GM18858 (cell line): ENCODE measurements around the gene REEP6.

Experiments
- ATAC-seq: cut with Tn5 transposase; IDR thresholded peaks from one replicate; pipeline ENCODE4 v1.9.1; 2021; ENCODE audit not compliant: unreplicated experiment

The REEP6 gene

DNA sequence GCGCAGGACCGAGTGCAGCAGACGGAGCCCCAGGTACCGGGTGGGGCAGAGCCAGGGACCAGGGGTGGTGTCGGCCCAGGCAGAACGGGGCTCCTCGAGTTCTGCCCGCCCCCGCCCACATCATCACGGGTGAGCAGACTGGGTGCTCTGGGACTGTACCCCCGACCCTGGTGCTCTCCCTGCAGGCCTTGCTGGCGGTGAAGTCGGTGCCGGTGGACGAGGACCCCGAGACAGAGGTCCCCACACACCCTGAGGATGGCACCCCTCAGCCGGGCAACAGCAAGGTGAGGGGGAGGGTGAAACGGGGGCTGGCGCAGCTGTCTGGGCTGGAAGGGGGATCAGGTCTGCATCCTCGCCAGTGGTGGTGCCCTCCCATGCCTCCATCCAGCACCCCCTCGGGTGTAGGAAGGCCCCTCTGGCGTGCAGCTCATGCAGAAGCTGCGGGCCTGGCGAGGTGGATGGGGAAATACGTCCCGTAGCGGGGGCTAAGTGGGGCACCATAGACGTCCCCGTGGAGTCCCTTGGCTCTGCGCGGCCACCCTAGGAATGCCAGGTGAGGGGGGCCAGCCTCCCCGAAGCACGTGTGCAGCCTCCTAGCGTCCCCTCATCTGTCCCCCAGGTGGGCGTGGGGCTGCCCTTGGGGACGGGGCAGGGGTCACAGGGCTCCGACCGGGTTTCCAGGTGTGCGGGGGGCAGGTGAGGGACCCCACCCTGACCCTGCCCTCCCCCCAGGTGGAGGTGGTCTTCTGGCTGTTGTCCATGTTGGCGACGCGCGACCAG lies 34.7 kb upstream of the REEP6 start:
- ATAC-seq: no peak

DNA sequence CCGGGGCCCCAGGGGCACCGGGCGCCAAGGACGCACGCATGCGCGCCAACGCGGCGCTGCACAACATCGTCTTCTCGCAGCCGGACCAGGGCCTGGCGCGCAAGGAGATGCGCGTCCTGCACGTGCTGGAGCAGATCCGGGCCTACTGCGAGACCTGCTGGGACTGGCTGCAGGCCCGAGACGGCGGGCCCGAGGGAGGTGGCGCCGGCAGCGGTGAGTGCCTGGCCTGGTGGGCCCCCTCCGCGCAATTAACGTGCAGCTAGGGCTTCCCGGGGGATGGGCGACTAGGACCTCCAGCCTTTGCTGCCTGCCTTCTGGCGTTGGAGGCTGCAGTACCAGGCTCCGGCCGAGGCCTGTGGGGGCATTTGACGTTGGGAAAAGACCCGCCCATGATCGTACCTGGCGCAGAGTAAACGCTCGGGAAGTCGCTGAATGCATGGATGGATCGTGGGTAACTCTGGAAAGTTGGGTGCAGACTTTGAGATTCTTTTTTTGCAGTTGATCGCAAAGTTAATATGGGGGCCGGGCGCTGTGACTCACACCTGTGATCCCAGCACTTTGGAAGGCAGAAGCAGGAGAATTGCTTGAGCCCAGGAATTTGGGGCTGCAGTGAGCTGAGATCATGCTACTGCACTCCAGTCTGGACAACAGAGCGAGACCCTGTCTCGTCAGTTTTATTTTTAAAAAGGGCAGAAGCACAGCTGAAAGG lies 33.8 kb upstream of the REEP6 start:
- ATAC-seq: no peak

DNA sequence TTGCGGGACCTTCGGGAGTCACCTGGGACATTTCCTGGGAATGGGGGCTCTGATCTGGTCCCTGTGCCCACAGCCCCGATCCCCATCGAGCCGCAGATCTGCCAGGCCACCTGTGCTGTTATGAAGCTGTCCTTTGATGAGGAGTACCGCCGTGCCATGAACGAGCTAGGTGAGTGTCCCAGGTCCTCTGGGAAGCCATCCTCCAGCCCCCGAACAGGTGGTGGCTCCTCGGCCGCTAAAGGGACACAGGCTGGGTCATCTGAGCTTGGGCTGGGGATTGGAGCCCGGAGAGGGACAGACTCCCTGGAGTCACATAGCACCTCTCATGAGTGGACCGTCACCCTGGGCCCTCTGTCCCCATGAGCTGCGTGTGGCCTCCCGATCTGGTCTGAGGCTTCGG lies 33.1 kb upstream of the REEP6 start:
- no peak for ATAC-seq

DNA sequence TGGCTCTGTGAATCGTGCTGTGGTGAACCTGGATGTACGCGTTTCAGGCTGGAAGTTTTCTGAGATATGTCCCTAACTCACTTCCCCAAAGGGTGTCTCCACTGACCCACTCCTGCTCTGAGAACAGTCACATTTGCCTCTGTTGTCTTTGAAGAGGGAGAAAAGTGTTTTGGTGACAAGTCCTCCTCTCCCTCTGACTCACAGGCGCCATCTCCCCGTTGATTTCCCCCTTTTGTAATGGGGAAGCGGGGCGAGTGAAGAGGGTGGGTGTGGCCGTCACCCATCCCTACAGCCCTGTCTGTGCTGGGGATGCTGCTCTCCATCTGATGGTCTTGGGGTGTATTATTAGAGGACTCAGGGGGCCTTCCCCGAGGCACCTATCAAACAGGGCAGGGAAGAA lies 31.5 kb upstream of the REEP6 start:
- ATAC-seq: no peak

DNA sequence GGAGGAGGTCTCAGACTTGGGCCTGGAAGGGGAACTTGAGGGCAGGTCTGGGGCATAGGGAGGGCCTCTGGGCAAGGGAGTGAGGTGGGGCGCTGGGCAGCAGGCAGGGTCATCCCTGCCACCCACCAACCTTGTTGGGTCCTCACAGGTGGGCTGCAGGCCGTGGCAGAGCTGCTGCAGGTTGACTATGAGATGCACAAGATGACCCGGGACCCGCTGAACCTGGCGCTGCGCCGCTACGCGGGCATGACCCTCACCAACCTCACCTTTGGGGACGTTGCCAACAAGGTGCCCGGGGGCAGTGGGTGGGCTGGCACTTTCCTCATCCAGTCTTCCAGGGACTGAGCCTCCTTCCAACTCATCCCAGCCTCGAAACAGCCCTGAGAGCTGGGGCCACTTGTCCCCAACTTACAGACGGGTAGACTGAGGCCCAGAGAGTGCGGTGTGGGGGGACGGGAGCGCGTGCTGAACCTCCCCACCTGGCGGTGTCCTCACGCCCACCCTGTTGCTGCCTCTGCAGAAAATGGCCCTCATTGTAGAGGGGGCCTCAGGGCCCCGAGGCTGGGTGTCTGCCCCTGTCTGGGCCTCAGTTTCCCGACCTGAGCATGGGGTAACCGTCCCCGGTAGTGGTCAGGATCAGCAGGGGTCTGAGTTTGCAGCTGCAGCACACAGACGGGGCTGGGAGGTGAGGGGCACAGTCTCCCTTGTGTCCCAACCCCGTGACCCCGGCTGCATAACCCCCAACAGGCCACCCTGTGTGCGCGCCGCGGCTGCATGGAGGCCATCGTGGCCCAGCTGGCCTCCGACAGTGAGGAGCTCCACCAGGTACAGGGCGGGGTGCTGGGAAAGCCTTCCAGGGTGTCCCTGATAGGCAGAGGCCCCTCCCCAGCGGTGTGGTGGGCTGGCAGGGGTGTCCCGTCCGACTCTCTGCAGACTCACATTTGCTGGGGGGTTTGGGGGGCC lies 30.7 kb upstream of the REEP6 start:
- ATAC-seq: no peak

DNA sequence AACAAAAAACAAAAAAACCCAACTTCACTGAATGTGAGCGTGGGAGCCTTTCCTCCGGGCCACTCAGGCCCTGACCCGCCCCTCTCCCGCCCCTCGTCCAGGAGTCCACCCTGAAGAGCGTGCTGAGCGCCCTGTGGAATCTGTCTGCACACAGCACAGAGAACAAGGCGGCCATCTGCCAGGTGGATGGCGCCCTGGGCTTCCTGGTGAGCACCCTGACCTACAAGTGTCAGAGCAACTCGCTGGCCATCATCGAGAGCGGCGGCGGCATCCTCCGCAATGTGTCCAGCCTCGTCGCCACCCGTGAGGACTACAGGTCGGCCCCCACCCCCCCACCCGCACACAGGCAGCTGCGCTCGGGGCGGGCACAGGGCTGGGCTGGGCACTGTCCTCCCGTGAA lies 29.1 kb upstream of the REEP6 start:
- ATAC-seq: no peak

DNA sequence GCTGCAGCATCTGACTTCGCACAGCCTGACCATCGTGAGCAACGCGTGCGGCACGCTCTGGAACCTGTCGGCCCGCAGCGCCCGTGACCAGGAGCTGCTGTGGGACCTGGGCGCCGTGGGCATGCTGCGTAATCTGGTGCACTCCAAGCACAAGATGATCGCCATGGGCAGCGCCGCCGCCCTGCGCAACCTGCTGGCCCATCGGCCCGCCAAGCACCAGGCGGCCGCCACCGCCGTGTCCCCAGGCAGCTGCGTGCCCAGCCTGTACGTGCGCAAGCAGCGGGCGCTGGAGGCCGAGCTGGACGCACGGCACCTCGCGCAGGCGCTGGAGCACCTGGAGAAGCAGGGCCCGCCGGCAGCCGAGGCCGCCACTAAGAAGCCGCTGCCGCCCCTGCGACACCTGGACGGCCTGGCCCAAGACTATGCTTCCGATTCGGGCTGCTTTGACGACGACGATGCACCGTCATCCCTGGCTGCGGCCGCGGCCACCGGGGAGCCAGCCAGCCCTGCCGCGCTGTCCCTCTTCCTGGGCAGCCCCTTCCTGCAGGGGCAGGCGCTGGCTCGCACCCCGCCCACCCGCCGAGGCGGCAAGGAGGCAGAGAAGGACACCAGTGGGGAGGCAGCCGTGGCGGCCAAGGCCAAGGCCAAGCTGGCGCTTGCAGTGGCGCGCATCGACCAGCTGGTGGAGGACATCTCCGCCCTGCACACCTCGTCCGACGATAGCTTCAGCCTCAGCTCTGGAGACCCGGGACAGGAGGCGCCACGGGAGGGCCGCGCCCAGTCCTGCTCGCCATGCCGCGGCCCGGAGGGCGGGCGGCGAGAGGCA lies 25.6 kb upstream of the REEP6 start:
- no peak for ATAC-seq

DNA sequence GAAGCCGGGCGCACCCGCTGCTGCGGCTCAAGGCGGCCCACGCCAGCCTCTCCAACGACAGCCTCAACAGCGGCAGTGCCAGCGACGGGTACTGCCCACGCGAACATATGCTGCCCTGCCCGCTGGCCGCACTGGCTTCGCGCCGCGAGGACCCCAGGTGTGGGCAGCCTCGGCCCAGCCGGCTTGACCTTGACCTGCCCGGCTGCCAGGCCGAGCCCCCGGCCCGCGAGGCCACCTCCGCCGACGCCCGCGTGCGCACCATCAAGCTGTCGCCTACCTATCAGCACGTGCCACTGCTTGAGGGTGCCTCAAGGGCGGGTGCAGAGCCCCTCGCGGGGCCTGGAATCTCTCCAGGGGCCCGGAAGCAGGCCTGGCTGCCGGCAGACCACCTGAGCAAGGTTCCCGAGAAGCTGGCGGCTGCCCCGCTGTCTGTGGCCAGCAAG lies 24.9 kb upstream of the REEP6 start:
- ATAC-seq: no peak

DNA sequence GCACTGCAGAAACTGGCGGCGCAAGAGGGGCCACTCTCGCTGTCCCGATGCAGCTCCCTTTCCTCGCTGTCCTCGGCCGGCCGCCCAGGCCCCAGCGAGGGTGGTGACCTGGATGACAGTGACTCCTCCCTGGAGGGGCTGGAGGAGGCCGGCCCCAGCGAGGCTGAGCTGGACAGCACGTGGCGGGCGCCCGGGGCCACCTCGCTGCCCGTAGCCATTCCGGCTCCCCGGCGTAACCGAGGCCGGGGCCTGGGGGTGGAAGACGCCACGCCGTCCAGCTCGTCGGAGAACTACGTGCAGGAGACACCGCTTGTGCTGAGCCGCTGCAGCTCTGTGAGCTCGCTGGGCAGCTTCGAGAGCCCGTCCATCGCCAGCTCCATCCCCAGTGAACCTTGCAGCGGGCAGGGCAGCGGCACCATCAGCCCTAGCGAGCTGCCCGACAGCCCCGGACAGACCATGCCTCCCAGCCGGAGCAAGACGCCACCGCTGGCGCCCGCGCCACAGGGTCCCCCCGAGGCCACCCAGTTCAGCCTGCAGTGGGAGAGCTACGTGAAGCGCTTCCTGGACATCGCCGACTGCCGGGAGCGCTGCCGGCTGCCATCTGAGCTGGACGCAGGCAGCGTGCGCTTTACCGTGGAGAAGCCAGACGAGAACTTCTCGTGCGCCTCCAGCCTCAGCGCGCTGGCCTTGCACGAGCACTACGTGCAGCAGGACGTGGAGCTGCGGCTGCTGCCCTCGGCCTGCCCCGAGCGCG lies 24.3 kb upstream of the REEP6 start:
- ATAC-seq: no peak

DNA sequence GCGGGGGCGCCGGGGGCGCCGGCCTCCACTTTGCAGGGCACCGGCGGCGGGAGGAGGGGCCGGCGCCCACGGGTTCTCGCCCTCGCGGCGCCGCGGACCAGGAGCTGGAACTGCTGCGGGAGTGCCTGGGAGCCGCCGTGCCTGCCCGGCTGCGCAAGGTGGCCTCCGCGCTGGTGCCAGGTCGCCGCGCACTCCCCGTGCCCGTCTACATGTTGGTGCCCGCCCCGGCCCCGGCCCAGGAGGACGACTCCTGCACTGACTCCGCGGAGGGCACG lies 23.8 kb upstream of the REEP6 start:
- no peak for ATAC-seq

DNA sequence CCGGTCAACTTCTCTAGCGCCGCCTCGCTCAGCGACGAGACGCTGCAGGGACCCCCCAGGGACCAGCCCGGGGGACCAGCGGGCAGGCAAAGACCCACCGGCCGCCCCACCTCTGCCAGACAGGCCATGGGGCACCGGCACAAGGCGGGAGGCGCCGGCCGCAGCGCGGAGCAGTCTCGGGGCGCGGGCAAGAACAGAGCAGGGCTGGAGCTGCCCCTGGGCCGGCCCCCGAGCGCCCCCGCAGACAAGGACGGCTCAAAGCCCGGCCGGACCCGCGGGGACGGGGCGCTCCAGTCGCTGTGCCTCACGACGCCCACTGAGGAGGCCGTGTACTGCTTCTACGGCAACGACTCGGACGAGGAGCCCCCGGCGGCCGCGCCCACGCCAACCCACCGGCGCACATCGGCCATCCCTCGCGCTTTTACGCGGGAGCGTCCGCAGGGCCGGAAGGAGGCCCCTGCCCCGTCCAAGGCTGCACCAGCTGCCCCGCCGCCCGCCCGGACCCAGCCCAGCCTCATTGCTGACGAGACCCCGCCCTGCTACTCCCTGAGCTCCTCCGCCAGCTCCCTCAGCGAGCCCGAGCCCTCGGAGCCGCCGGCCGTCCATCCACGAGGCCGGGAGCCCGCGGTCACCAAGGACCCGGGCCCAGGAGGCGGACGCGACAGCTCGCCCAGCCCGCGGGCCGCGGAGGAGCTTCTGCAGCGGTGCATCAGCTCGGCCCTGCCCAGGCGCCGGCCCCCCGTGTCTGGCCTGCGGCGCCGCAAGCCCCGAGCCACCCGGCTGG lies 23.3 kb upstream of the REEP6 start:
- ATAC-seq: no peak

DNA sequence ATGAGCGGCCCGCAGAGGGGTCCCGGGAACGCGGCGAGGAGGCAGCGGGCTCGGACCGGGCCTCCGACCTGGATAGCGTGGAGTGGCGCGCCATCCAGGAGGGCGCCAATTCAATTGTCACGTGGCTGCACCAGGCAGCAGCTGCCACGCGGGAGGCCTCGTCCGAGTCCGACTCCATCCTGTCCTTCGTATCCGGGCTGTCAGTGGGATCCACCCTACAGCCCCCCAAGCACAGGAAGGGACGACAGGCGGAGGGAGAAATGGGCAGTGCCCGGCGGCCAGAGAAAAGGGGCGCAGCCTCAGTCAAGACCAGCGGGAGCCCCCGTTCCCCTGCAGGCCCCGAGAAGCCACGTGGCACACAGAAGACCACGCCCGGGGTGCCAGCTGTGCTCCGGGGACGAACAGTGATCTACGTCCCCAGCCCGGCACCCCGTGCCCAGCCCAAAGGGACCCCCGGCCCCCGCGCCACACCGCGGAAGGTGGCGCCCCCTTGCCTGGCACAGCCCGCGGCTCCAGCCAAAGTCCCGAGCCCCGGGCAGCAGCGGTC lies 22.6 kb upstream of the REEP6 start:
- ATAC-seq: no peak

DNA sequence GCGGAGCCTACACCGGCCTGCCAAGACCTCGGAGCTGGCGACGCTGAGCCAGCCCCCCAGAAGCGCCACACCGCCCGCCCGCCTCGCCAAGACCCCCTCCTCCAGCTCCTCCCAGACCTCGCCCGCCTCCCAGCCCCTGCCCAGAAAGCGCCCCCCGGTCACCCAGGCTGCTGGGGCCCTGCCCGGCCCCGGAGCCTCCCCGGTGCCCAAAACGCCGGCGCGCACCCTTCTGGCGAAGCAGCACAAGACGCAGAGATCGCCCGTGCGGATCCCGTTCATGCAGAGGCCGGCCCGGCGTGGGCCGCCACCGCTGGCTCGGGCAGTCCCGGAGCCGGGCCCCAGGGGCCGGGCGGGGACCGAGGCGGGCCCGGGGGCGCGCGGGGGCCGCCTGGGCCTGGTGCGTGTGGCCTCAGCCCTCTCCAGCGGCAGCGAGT lies 22.1 kb upstream of the REEP6 start:
- ATAC-seq: no peak

DNA sequence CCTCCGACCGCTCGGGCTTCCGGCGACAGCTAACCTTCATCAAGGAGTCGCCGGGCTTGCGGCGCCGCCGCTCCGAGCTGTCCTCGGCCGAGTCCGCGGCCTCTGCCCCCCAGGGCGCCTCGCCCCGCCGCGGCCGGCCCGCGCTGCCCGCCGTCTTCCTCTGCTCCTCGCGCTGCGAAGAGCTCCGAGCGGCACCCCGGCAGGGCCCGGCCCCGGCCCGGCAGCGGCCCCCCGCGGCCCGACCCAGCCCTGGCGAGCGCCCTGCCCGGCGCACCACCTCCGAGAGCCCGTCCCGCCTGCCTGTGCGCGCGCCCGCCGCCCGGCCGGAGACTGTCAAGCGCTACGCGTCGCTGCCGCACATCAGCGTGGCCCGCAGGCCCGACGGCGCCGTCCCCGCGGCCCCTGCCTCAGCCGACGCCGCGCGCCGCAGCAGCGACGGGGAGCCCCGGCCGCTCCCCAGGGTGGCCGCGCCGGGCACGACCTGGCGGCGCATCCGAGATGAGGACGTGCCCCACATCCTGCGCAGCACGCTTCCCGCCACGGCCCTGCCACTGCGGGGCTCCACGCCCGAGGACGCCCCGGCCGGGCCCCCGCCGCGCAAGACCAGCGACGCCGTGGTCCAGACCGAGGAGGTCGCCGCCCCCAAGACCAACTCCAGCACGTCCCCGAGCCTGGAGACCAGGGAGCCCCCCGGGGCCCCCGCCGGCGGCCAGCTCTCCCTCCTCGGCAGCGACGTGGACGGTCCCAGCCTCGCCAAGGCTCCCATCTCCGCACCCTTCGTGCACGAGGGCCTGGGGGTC lies 21.5 kb upstream of the REEP6 start:
- no peak for ATAC-seq

DNA sequence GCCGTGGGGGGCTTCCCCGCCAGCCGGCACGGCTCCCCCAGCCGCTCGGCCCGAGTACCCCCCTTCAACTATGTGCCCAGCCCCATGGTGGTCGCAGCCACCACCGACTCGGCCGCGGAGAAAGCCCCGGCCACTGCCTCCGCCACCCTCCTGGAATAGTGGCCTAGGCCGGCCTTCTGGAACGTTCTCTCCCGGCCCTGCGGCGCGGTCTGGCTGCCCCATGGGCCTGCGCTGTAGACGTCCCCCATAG lies 21.0 kb upstream of the REEP6 start:
- ATAC-seq: no peak

DNA sequence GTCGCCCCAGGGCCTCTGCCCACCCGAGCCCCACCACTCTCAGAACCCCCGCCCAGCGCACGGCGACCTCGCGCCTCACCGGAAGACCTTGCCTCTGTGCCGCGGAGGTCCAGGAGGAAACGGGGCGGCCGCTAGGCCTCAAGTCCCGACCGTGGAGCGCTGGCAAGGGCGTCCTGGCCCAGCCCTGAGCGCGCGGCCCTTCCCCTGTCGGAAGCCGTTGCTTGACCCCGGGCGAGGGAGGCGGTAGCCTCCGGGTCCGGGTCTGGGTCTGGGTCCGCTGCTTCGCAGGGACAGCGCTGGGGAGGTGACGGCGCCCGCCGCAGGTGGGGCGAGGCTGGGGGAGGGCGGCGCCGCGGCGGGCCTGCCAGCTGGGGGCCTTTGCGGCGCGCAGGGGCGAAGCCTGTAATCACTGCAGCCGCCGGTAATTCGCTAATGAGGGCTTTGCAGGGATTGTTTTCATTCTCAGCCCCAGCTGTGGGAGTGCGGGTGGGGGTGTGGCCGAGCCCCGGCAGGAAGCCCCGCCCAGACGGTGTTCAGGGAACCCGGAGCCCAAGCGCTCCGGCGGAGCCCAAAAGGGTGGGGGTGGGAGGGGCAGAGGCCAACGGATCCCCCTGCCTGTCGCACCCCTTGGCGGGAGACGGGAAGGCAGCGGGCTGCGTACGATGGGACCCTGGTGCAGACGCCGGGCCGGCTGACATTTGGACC lies 20.5 kb upstream of the REEP6 start:
- ATAC-seq: no peak

DNA sequence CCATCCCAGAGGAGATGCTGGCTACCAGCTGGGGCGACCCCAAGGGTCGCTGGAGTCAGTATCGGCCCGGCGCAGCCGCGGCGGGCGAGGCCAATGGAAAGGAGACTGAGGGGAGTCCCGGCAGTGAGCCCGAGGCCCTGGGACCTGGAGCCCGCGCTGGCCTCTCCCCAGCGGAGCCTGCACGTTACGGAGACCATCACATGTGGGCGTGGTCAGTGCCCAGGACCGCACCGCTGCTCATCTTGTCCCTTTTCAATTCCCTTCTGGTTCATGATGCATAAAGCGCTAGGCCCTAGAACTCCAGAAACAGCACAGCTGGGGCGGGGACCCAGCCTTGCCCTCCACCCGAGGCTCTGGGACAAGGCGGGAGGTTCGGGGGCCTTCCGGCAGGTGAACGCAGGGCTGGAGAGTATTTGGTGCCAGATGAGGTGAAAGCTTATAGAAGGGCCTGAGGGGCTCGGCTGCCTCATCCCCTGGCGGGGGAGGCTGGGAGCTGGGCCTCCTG lies 19.9 kb upstream of the REEP6 start:
- no peak for ATAC-seq
